ENCODE results near the gene CDH23.

- TF ChIP-seq, protein P1, sequence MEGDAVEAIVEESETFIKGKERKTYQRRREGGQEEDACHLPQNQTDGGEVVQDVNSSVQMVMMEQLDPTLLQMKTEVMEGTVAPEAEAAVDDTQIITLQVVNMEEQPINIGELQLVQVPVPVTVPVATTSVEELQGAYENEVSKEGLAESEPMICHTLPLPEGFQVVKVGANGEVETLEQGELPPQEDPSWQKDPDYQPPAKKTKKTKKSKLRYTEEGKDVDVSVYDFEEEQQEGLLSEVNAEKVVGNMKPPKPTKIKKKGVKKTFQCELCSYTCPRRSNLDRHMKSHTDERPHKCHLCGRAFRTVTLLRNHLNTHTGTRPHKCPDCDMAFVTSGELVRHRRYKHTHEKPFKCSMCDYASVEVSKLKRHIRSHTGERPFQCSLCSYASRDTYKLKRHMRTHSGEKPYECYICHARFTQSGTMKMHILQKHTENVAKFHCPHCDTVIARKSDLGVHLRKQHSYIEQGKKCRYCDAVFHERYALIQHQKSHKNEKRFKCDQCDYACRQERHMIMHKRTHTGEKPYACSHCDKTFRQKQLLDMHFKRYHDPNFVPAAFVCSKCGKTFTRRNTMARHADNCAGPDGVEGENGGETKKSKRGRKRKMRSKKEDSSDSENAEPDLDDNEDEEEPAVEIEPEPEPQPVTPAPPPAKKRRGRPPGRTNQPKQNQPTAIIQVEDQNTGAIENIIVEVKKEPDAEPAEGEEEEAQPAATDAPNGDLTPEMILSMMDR (IDR thresholded peaks at IDR 0.05; ENCODE audit: poor library complexity): no peak
- TF ChIP-seq EZH2 (IDR thresholded peaks at IDR 0.05; ENCODE audit: borderline replicate concordance) (no peak), EZH2phosphoT487 (IDR thresholded peaks at IDR 0.05; ENCODE audit: low read depth, severe bottlenecking, unreplicated experiment) (no peak)
Measured at GRCh38 chr10:71565284-71566000, 168.7 kb downstream of the CDH23 start.
